H1 (cell line): ENCODE data around the gene PLCB2. TPM values are rescaled to one million over a fixed set of nuclear protein-coding genes. Genes with fewer than 3 reads are reported as not detected.

Experiments
- ASH2L ChIP-seq: fragments of 200-600, 300-600 bp; sonication (generic); IDR thresholded peaks from one replicate; pipeline ENCODE4 v1.7.1; 2017; ENCODE audit warnings: low read length
- SIX5 ChIP-seq: IDR thresholded peaks from 2 replicates; pipeline ENCODE4 v1.6.1; 2011; ENCODE audit warnings: mild to moderate bottlenecking, low read depth, low read length
- polyA plus RNA-seq, 7 experiments: library from polyadenylated mRNA; depleted of rRNA in 3 of 7; stranded (reverse) in 5 of 7; unstranded in 2 of 7; fragments of >200 nt in 5 of 7; fragments of 200-250 nt in 2 of 7; gene quantifications; 1 replicate in 5 of 7; 2 replicates in 1 of 7; 4 replicates in 1 of 7; pipeline versions ENCODE4 v1.2.1 to v1.2.3, GENCODE V29; 2011 to 2013; ENCODE audit warnings: missing spikeins in 2 of 7, mixed read lengths in 2 of 7
- total RNA-seq: library from RNA; stranded (reverse); fragmentation: NEBNext Ultra II Directional; extraction: Animal tissue kit (Norgen Biotek cat#: 25700); gene quantifications from 2 replicates; pipeline ENCODE4 v1.2.1, GENCODE V29; 2021

PLCB2 gene
- total and polyA plus RNA-seq, 2 of the 8 experiments (the other 6 are each of a cell fraction or from before 2014, with no cell fraction given), result 7.2 to 8.4 TPM

DNA sequence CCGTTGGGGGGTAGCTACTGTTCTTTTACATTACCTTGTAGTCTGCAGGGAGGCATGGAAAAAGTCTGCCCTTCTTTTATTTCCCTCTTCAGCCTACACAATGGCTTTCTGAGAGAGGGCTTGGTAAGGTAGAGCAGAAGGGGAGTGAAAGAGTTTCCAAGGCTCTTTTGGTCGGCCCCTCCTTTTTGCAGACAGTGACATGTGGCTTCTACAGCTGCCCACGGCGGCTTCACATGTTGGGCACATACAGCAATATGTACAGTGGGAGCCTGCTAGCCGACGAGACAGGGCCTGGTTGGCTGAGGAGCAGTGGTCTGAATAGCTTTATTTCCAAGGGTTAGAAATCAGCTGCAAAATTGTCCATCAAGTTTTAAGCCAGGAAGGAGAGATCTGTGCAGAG, 19.7 kb upstream of the PLCB2 start (continued):
- TF ChIP-seq SIX5 (no peak), ASH2L (peak; percentile 5)
